ENCODE results near the gene SKI. TPM values are rescaled to one million over a fixed set of nuclear protein-coding genes. Genes with fewer than 3 reads are reported as not detected.

Gene SKI
- total and polyA plus RNA-seq, 7 experiments from 2014 or later: 0.61 to 278 (median 95.3) TPM

DNA sequence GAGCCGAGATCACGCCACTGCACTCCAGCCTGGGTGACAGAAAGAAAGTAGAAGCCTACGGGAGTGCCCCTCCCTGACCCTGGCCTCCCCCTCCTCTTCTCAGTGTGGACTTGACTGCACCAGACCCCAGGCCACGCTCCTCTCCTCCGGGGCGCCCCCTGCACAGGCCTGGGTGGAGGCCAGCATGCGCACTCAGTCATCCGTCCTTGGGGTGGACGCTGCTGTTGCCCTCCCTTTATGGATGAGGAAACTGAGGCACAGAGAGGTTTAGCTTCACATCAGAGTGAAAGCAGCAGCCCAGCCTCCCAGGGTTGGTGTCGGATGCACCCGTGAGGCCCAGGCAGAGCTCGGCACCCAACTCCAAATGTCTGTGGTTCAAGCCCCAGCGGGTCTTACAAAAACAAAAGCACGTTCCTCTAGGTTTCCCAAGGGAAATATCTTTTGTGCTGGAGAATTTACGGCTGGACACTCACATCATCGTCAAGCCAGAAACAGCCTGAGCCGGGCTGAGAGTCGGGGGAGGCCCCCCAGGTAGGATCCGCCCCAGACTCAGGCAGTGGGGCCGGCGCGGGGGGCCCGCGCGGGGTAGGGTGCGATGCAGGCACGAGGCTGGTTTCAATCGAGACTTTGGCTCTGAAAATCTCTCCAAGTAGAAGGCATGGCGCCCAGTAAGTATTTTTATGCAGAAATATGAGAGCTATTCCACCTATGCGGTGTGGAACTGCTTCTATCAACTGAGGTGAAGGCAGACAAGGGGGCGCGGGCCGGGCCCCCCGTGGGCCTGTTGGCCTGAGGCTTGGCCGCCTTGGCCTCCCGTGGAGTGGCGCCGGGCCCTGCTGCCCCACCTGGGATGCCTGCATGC, 126.6 kb downstream of the SKI start:
- H3K27me3 ChIP-seq (ENCODE audit: control insufficient read depth in 2 of 2, insufficient read depth in 2 of 2, low read length in 2 of 2): no peaks in the 10 kb centered on the region
- Mint-ChIP-seq H3K4me3 (no peak overlapping the region), H3K4me1 (no peaks in the 10 kb centered on the region), H3K27me3 (no peaks in the 10 kb centered on the region), H3K27ac (no peak overlapping the region), H3K36me3 (peaks cover 0 to 4% (median 0%) of the 10 kb centered on the region in 5 donors), H3K9me3 (peaks cover 0 to 2% (median 0%) of the 10 kb centered on the region in 11 donors)
- no peak overlapping the region for H3K4me3 ChIP-seq (ENCODE audit: low read length)
- DNase-seq (no peak), ATAC-seq (no peak)
- no peak overlapping the region for H3K27ac ChIP-seq (ENCODE audit: low read depth, low read length)
- ChIA-PET POLR2A (no interaction called here), CTCF (no interaction called here)
- intact Hi-C loops (cut with micrococcal nuclease): no loop called here
- no peaks in the 10 kb centered on the region for H3K36me3 ChIP-seq (ENCODE audit: control insufficient read depth in 2 of 3, insufficient read depth in 3 of 3, low read length in 3 of 3)
- H3K4me1 ChIP-seq (ENCODE audit: control insufficient read depth in 2 of 2, insufficient read depth in 2 of 2, low read length in 2 of 2): no peaks in the 10 kb centered on the region
- H3K9me3 ChIP-seq (ENCODE audit: control insufficient read depth in 2 of 3, low read length in 3 of 3): no peaks in the 10 kb centered on the region

DNA sequence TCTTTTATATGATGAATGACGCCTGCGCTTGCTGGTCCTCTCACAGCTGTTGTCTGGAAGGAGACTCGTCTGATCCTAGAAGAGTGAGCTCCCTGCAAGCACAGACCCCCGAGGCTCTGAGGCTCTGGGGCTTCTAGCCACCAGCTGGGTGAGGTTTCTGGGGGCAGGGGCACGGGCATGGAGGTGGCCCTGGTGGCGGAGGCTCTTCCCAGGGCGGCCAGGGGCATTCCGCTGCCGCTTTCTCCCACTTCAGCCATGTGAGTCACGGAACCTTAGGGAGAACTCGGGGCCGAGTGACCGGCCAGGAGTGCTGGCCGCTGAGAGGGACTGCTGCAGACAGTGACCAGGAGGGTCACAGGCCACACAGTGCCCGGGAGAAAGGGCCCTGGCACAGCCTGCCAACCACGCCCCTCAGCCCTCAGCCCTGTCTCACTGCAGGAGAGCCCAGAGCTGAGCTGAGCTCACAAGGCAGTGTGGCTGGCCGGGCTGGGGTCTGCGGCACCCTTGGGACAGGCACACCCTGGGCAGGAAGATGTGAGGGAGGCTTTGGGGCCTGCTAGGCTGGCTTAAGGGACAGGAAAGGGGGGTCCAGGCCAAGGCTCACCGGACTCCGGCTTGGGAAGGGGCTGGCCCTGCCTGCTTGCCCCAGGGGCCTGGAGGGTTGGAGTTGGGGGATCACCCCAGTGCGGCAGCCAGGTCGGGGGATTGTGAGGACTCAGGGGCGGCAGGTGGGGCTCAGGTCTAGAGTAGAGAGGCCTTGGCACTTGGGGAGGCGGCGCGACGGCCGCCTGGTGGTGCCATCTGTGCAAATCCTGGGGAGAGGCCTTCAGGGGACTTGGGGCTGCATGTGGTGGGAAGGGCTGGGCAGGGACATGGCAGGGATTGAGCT, 127.5 kb downstream of the SKI start:
- peaks cover 0 to 7% (median 0%) of the 10 kb centered on the region in 5 donors for H3K36me3 Mint-ChIP-seq
- DNase-seq: no peak
- no peak for ATAC-seq
- H3K9me3 ChIP-seq (ENCODE audit: control insufficient read depth in 2 of 3, low read length in 3 of 3): no peaks in the 10 kb centered on the region
- CTCF ChIA-PET: no interaction called here
- no peak overlapping the region for H3K4me3 Mint-ChIP-seq
- POLR2A ChIA-PET: no interaction called here
- H3K27ac Mint-ChIP-seq: no peak overlapping the region
- no peaks in the 10 kb centered on the region for H3K4me1 Mint-ChIP-seq
- peaks cover 0 to 3% (median 0%) of the 10 kb centered on the region in 11 donors for H3K9me3 Mint-ChIP-seq
- H3K36me3 ChIP-seq (ENCODE audit: control insufficient read depth in 2 of 3, insufficient read depth in 3 of 3, low read length in 3 of 3): no peaks in the 10 kb centered on the region
- no peaks in the 10 kb centered on the region for H3K4me1 ChIP-seq (ENCODE audit: control insufficient read depth in 2 of 2, insufficient read depth in 2 of 2, low read length in 2 of 2)
- no peaks in the 10 kb centered on the region for H3K27me3 ChIP-seq (ENCODE audit: control insufficient read depth in 2 of 2, insufficient read depth in 2 of 2, low read length in 2 of 2)
- H3K27me3 Mint-ChIP-seq: no peaks in the 10 kb centered on the region
- H3K4me3 ChIP-seq (ENCODE audit: low read length): no peak overlapping the region
- intact Hi-C loops (cut with micrococcal nuclease): no loop called here
- H3K27ac ChIP-seq (ENCODE audit: low read depth, low read length): no peak overlapping the region

- Histone ChIP-seq H3K27me3 (ENCODE audit: control insufficient read depth in 2 of 2, insufficient read depth in 2 of 2, low read length in 2 of 2) (no peaks in the 10 kb centered on the region), H3K36me3 (ENCODE audit: control insufficient read depth in 2 of 3, insufficient read depth in 3 of 3, low read length in 3 of 3) (no peaks in the 10 kb centered on the region), H3K27ac (ENCODE audit: low read depth, low read length) (no peak overlapping the region), H3K4me3 (ENCODE audit: low read length) (no peak overlapping the region), H3K9me3 (ENCODE audit: control insufficient read depth in 2 of 3, low read length in 3 of 3) (no peaks in the 10 kb centered on the region), H3K4me1 (ENCODE audit: control insufficient read depth in 2 of 2, insufficient read depth in 2 of 2, low read length in 2 of 2) (no peaks in the 10 kb centered on the region)
- DNase-seq (no peak), ATAC-seq (no peak)
- intact Hi-C loops (cut with micrococcal nuclease): no loop called here
- H3K27ac Mint-ChIP-seq: no peak overlapping the region
- ChIA-PET CTCF (no interaction called here), POLR2A (no interaction called here)
- no peaks in the 10 kb centered on the region for H3K27me3 Mint-ChIP-seq
- peaks cover 0 to 3% (median 0%) of the 10 kb centered on the region in 11 donors for H3K9me3 Mint-ChIP-seq
- H3K4me1 Mint-ChIP-seq: no peaks in the 10 kb centered on the region
- H3K4me3 Mint-ChIP-seq: no peak overlapping the region
- H3K36me3 Mint-ChIP-seq: peaks cover 0 to 11% (median 0%) of the 10 kb centered on the region in 5 donors
These were observed 128.3 kb downstream of the SKI start for GRCh38 chr1:2356401-2356800.

- ATAC-seq: no peak
- CTCF ChIA-PET: no interaction called here
- Mint-ChIP-seq H3K4me3 (no peak overlapping the region), H3K4me1 (no peaks in the 10 kb centered on the region), H3K9me3 (peaks cover 0 to 3% (median 1%) of the 10 kb centered on the region in 11 donors), H3K27ac (no peak overlapping the region), H3K27me3 (peaks cover 0 to under 1% (median 0%) of the 10 kb centered on the region in 5 donors), H3K36me3 (peaks cover 0 to 12% (median 2%) of the 10 kb centered on the region in 5 donors)
- Histone ChIP-seq H3K9me3 (ENCODE audit: control insufficient read depth in 2 of 3, low read length in 3 of 3) (no peaks in the 10 kb centered on the region), H3K4me3 (ENCODE audit: low read length) (no peak overlapping the region), H3K27me3 (ENCODE audit: control insufficient read depth in 2 of 2, insufficient read depth in 2 of 2, low read length in 2 of 2) (no peaks in the 10 kb centered on the region), H3K4me1 (ENCODE audit: control insufficient read depth in 2 of 2, insufficient read depth in 2 of 2, low read length in 2 of 2) (no peaks in the 10 kb centered on the region), H3K36me3 (ENCODE audit: control insufficient read depth in 2 of 3, insufficient read depth in 3 of 3, low read length in 3 of 3) (no peaks in the 10 kb centered on the region), H3K27ac (ENCODE audit: low read depth, low read length) (no peak overlapping the region)
- POLR2A ChIA-PET: no interaction called here
- no peak for DNase-seq
- intact Hi-C loops (cut with micrococcal nuclease): no loop called here
These were observed 129.1 kb downstream of the SKI start for GRCh38 chr1:2356911-2357845.

GRCh38 chr1:2358072-2358471, 130.0 kb downstream of the SKI start:
- no peak for DNase-seq
- Mint-ChIP-seq H3K9me3 (peaks cover 0 to 10% (median 3%) of the 10 kb centered on the region in 11 donors), H3K27me3 (peaks cover 0 to 2% (median 0%) of the 10 kb centered on the region in 5 donors), H3K4me3 (no peak overlapping the region), H3K36me3 (peaks cover 0 to 14% (median 8%) of the 10 kb centered on the region in 5 donors), H3K4me1 (no peaks in the 10 kb centered on the region), H3K27ac (no peak overlapping the region)
- Histone ChIP-seq H3K4me1 (ENCODE audit: control insufficient read depth in 2 of 2, insufficient read depth in 2 of 2, low read length in 2 of 2) (no peaks in the 10 kb centered on the region), H3K9me3 (ENCODE audit: control insufficient read depth in 2 of 3, low read length in 3 of 3) (no peaks in the 10 kb centered on the region), H3K27me3 (ENCODE audit: control insufficient read depth in 2 of 2, insufficient read depth in 2 of 2, low read length in 2 of 2) (no peaks in the 10 kb centered on the region), H3K27ac (ENCODE audit: low read depth, low read length) (no peak overlapping the region), H3K36me3 (ENCODE audit: control insufficient read depth in 2 of 3, insufficient read depth in 3 of 3, low read length in 3 of 3) (no peaks in the 10 kb centered on the region), H3K4me3 (ENCODE audit: low read length) (no peak overlapping the region)
- CTCF ChIA-PET: no interaction called here
- no peak for ATAC-seq
- POLR2A ChIA-PET: no interaction called here
- intact Hi-C loops (cut with micrococcal nuclease): no loop called here
